Fibroblast of the aortic adventitia (primary cell): ENCODE measurements around the gene EXOC3L1. TPM values are rescaled to one million over a fixed set of nuclear protein-coding genes. Genes with fewer than 3 reads are reported as not detected.

Source experiments
- DNase-seq: peaks from one replicate; pipeline ENCODE4 v3.0.0-alpha.2; 2010; ENCODE audit warnings: low read depth
- H3K4me3 ChIP-seq: 2 replicates; pipeline ENCODE4 v1.5.1; 2011; ENCODE audit warnings: low read depth, mild to moderate bottlenecking, control low read depth, low read length, moderate library complexity
- small RNA-seq: library from RNA; depleted of rRNA; stranded (forward); fragments of <200 nt; gene quantifications from one replicate; pipeline ENCODE3, GENCODE V24; 2012
- total RNA-seq: library from RNA; depleted of rRNA; stranded (reverse); fragments of >200 nt; gene quantifications from 2 replicates; pipeline ENCODE4 v1.2.3, GENCODE V29; 2012; ENCODE audit warnings: low replicate concordance
- TF ChIP-seq, protein P1 (sequence below): IDR thresholded peaks from 2 replicates; pipeline ENCODE4 v1.5.1; 2011; ENCODE audit warnings: mild to moderate bottlenecking, low read length, control low read depth, inconsistent platforms; ENCODE audit not compliant: insufficient read depth

The EXOC3L1 gene
- total RNA-seq, 1 donor = not detected

GRCh38 chr16:67137605-67138004, 52.3 kb downstream of the EXOC3L1 start:
- TF ChIP-seq, protein P1, sequence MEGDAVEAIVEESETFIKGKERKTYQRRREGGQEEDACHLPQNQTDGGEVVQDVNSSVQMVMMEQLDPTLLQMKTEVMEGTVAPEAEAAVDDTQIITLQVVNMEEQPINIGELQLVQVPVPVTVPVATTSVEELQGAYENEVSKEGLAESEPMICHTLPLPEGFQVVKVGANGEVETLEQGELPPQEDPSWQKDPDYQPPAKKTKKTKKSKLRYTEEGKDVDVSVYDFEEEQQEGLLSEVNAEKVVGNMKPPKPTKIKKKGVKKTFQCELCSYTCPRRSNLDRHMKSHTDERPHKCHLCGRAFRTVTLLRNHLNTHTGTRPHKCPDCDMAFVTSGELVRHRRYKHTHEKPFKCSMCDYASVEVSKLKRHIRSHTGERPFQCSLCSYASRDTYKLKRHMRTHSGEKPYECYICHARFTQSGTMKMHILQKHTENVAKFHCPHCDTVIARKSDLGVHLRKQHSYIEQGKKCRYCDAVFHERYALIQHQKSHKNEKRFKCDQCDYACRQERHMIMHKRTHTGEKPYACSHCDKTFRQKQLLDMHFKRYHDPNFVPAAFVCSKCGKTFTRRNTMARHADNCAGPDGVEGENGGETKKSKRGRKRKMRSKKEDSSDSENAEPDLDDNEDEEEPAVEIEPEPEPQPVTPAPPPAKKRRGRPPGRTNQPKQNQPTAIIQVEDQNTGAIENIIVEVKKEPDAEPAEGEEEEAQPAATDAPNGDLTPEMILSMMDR = no peak
- DNase-seq = peak; percentile 12
- no peak overlapping the region for H3K4me3 ChIP-seq

Small RNA genes lying within 50 kb of the gene (small RNA-seq; reads per million reads assigned to genes)
- gene MIR328 = 4.6 reads per million, percentile 87 among the genes with 10 or more reads in this experiment

Other genes starting within 250 kb of the EXOC3L1 start
- gene CES3, start 228.9 kb downstream of the EXOC3L1 start, total RNA-seq = 0.54 TPM in 1 of 2 replicates, not detected in the other
- gene CES4A, start 201.5 kb downstream of the EXOC3L1 start, total RNA-seq = 2.2 and 4.7 TPM in 2 replicates
- 74.3 and 125 TPM in 2 replicates for gene CBFB, start 161.0 kb downstream of the EXOC3L1 start, total RNA-seq
- gene PHAF1, start 80.2 kb downstream of the EXOC3L1 start, total RNA-seq = 2.9 and 15.9 TPM in 2 replicates
- gene B3GNT9, start 39.1 kb downstream of the EXOC3L1 start, total RNA-seq = 37.0 and 42.4 TPM in 2 replicates
- 12.3 and 29.1 TPM in 2 replicates for gene TRADD, start 30.2 kb downstream of the EXOC3L1 start, total RNA-seq
- 11.3 and 29.7 TPM in 2 replicates for gene FBXL8, start 30.2 kb downstream of the EXOC3L1 start, total RNA-seq
- 6.4 and 17.9 TPM in 2 replicates for gene HSF4, start 25.4 kb downstream of the EXOC3L1 start, total RNA-seq
- gene NOL3, start 19.6 kb downstream of the EXOC3L1 start, total RNA-seq = 10.1 and 27.1 TPM in 2 replicates
- 8.6 and 9.9 TPM in 2 replicates for gene MATCAP1, start 6.2 kb downstream of the EXOC3L1 start, total RNA-seq
- 31.9 and 47.5 TPM in 2 replicates for gene E2F4, start 2.0 kb upstream of the EXOC3L1 start, total RNA-seq
- gene ELMO3, start 9.0 kb upstream of the EXOC3L1 start, total RNA-seq = 0.09 and 0.33 TPM in 2 replicates
- gene TMEM208, start 37.0 kb upstream of the EXOC3L1 start, total RNA-seq = 21.8 and 24.3 TPM in 2 replicates
- 14.1 and 19.7 TPM in 2 replicates for gene FHOD1, start 57.3 kb upstream of the EXOC3L1 start, total RNA-seq
- gene SLC9A5, start 58.8 kb upstream of the EXOC3L1 start, total RNA-seq = 0.65 and 1.4 TPM in 2 replicates
- 13.3 and 24.3 TPM in 2 replicates for gene PLEKHG4, start 89.4 kb upstream of the EXOC3L1 start, total RNA-seq
- not detected in 2 replicates for gene KCTD19, start 136.6 kb upstream of the EXOC3L1 start, total RNA-seq
- gene LRRC36, start 136.7 kb upstream of the EXOC3L1 start, total RNA-seq = not detected in 2 replicates
- 0.74 and 0.99 TPM in 2 replicates for gene TPPP3, start 203.4 kb upstream of the EXOC3L1 start, total RNA-seq
- 7.1 and 7.6 TPM in 2 replicates for gene ZDHHC1, start 226.3 kb upstream of the EXOC3L1 start, total RNA-seq
- gene HSD11B2, start 241.0 kb upstream of the EXOC3L1 start, total RNA-seq = not detected in 2 replicates